Measurements from ENCODE around the gene FZR1. TPM values are rescaled to one million over a fixed set of nuclear protein-coding genes. Genes with fewer than 3 reads are reported as not detected.
A peak's percentile ranks its signal among the peaks of the same experiment; 100 is the strongest.
"Not testable (repeated sequence)": the region's sequence is repeated elsewhere in the genome, so short reads cannot be mapped to it uniquely, and the experiment has no call there.

The FZR1 gene
- total RNA-seq, 1 donor from 2014 or later: 46.6 TPM

DNA sequence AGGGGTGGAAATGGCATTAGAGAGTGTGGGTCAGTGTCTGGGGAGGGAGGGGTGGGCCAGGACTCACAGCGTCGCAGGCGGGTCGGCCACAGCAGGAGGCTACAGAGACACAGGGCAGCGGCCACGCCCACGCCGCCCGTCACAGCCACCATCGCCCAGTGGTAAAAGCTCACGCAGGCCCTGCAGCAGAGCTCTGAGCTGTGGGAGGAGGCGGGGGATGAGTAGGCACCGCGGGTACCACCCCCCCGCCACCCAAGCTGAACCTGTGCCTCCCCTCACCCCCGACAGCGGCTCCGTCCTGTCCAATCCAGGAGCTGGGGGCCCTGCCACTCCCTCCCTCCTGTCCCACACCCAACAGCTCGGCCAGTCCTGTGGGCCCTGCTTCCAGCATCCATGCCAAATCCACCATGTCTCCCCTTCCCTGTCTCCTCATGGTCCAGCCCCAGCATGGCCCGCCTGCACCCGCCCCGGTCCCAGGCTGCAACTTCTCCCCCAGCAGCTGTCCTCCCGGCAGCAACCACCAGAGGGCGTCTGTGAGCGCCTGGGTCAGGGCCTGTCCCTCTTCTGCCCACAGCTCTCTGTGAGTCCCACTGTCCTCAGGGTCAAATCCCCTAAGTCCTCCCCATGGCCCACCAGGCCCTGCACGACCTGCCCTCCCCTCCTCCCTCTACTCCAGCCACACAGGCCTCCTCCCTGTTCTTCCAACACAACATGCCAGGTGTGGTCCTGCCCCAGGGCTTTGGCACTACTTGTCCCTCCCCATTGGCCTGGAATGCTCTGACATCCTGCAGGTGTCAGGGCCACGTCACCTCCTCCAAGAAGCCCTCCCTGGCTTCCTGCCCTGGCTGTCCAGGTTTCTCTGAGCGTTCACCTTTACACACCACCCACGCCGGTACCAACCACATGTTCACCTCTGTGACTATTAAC lies 38.9 kb downstream of the FZR1 start:
- no peak for DNase-seq (ENCODE audit: low read depth, low spot score)

DNA sequence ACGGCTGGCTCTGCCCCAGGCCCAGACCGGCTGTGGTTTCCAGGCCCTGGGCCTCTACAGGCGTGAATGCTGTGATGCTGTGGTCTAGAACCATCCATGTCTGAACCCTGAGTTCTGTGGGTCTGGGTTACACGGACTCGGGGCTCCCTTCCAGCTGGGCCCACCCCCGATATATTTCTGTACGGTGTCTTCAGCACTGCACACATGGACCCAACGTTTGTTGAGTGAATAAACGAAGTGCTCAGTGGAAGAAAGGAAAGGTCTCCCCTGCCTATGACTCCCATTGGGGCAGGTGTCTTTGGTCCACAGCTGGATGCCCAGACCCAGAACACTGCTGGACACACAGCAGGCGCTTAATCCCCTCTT lies 39.5 kb downstream of the FZR1 start:
- DNase-seq (ENCODE audit: low read depth, low spot score): no peak

DNA sequence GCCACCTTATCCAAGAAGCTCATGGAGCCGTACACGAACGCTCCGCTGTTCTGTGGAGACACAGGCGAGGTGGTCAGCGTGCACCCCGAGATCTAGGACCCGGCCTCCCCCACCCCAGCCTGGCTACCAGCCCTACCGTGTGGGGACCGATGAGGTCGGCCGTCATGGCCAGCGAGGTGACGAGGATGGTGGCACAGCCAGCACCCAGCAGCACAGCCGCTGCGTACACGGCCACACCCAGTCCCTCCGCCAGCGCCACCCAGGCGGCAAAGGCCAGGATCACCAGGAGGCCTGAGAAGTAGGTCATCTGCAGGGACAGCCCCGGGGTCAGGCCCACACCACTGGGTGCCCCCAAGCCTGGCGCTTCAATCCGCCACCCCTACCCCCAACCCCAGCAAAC lies 40.0 kb downstream of the FZR1 start:
- DNase-seq (ENCODE audit: low read depth, low spot score): no peak

DNA sequence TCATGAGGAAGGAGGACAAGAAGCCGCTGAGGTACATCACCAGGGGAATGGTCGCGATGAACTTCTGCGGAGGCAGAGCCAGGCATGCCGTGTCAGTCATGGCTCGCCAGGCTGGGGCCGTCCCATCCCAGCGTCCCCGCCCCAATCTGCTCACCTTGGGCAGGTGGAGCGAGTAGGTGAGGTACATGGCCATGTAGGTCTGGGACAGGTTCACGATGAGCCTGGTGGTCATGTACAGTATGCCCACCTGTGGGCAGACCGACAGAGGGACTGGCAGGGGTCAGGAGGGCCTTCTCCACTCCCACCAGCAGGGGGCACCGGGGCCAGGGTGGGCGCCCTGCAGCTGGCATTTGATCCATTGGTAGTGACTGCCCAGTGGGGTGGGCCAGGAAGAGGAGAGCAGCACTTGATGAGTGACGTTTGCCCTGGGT lies 41.2 kb downstream of the FZR1 start:
- DNase-seq (ENCODE audit: low read depth, low spot score): no peak

DNA sequence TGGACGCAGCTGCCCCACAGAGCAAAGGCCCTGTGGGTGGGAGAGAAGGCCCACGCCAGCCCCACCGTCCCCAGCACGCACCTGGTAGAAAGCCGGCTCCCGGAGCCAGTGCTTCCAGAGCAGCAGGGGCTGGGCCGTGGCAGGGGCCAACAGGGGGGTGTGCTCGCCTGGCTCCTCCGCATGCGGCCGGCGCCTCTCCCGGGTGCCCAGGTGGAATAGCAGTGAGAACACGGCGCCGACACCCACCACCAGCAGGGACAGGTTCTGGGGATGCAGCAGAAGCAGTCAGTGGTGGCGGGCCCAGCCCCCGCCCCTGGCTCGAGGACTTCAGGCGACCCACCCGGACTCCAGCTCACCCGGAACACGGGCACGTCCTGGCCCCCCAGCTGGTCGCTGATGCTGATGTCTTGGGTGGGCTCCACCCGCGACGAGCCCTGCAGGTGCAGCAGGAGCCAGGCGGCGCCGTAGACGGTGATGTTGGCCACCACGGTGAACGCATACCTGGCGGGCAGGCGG lies 41.7 kb downstream of the FZR1 start:
- DNase-seq (ENCODE audit: low read depth, low spot score): no peak

GRCh38 chr19:3548606-3549005 lies 42.5 kb downstream of the FZR1 start:
- no peak for DNase-seq (ENCODE audit: low read depth, low spot score)

DNA sequence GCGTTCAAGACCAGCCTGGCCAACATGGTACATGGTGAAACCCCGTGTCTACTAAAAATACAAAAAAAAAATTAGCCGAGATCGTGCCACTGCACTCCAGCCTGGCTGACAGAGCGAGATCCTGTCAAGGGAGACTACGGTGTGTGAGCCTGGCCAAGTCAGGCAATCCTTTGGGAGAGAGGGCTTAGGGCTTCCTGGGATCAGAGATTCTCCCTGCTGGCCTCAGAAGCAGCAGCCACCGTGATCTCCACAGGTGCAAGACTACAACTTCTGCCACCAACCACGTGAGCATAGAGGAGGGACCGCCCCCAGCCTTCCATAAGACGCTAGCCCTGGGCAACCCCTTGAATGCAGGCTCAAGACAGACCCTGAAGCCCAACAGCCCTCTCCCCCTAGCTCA lies 43.7 kb downstream of the FZR1 start:
- DNase-seq (ENCODE audit: low read depth, low spot score): no peak

DNA sequence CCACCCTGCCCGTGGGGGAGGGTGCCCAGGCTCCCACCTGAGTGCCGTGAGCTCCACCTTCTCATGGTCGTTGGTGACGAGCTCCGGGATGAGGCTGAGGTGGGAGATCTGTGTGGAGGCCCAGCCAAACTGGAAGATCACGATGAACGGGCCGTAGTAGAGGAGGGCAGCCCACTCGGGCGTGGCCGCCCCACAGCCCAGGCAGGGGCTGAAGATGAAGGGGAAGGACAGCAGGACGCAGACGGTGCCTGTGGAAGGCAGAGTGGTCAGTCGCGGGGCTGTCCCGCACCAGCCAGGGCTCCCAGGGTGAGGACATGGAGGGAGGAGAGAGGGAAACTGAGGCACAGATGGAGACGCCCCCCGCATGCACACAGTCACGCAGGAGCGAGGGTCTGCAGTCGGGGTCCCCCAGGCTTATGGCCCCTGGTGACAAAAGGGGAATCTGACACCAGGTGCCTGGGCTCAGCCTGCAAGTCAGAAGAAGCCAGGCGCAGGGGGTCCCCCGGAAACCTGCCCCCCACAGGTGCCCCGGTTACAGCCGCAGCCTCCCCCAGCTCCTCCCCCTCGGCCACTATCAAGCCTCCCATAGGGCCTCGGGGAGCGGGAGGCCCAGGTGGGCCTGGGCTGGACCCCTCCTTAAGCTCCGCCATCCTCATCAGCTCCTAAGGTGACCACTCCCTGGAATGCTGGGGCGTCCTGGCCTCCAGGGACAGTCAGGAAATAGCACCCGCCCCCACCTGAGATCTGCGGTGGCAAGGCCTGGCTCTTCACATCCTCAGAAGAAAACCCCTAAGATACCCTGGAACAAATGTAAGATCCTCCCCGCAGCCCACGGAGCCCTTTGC lies 45.1 kb downstream of the FZR1 start:
- DNase-seq (ENCODE audit: low read depth, low spot score): no peak

DNA sequence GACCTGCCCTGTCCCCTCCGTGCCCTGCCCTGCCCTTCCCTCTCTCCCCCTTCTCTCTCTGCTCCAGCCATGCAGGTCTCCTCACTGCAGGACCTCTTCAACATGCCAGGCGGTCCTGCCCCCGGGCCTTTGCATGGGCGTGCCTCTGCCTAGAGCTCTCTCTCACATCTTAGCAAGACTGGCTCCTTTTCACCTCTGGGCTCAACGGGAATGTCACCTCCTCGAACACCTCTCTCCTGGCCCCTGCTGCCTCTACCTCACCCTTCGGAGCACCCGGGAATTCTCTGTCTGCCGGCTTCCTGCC lies 45.6 kb downstream of the FZR1 start:
- no peak for DNase-seq (ENCODE audit: low read depth, low spot score)

DNA sequence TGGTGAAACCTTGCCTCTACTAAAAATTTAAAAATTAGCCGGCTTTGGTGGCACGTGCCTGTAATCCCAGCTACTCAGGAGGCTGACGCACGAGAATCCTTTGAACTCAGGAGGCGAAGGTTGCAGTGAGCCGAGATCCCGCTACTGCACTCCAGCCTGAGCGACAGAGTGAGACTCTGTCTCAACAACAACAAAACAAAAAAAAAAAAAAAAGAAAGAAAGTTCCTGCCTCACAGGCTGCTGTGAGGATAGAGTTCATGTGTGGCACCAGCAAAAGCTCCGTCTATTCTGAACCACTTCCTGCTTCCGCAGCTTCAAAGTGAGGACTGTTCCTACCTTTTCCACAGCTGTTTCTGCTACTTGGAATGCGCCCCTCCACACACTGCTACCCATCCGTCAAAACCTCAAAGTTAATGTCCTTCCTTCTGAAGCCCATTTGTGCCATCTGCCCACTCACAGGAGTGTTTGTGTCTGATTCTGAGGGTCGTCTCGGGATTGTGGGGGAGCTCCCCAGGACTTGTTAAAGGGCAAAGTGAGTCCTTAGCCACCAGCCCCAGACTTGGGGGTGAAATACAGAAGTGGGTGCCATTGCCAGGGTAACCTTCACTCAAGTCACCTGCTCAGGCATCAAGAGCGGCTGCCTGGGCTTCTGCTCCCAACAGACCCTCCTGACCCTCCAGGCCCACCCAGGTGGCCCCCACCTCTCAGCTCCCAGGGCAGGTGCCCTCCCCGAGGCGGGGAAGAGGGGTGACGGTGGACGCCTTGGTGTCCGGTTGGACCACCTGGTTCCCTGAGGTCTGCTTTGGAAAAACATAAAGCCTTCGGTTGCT lies 48.4 kb downstream of the FZR1 start:
- no peak for DNase-seq (ENCODE audit: low read depth, low spot score)

- no peak for DNase-seq (ENCODE audit: low read depth, low spot score)
Measured at GRCh38 chr19:3555653-3556422, 49.7 kb downstream of the FZR1 start.

DNA sequence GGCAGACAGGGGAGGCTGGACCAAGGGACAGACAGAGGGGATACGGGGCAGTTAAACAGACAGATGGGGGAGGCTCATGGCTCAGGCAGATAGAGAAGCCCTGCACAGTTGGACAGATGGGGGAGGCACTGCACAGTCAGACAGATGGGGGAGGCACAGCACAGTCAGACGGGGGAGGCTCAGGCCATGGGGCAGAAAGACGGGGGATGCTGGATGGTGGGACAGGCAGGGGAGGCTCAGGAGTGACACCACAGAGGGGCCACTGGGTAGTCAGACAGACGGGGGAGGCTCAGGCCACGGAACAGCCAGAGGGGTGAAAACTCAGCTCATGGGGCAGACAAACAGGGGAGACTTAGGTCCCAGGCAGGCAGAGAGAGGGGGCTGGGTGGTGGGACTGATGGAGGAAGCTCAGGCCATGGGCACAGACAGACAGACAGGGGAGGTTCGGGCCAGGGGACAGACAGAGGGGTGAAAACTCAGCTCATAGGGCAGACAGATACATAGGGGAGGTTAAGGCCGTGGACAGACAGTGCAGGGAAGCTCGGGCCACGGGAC lies 50.4 kb downstream of the FZR1 start:
- no peak for DNase-seq (ENCODE audit: low read depth, low spot score)

- DNase-seq (ENCODE audit: low read depth, low spot score): no peak
Measured at GRCh38 chr19:3556978-3557460, 50.9 kb downstream of the FZR1 start.

DNA sequence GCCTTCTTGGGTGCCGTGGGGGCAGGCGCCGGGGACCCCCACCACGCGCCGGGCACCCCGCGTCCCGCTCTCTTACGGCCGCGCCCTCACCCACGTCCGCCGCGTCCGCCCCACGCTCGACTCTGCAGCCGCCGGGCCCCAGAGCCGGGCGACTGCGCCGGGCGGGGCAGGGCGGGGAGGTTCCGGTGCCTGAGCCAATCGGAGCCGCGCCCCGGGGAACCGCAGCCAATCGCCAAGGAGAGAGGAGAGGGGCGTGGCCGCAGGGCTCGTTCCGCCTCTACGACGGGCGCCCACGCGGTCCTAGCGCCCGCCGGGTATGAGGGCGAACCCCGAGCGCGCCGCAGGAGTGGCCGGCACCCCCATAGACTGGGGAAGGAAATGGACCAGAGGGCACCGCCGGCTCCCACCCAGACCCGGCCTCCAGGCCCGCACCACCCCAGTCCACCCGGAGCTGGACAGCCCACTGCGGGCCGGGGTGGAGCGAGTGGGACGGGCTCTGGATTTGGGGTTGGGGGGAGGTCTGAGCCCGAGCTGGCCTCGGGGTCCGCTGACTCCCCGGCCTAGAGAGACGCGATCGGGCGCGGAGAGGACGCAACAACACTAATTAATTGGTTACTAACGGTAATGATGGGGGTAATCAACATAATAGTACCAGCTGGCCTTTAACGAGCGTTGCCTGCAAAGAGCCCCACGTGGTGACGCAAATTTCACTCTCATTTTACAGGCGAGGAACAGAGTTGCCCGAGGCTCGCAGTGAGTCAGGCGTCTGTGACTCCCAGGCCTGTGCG lies 51.5 kb downstream of the FZR1 start, which contains the start of gene MFSD12:
MFSD12 (minus strand) TSS at position 126 of the 788 bp plus-strand sequence. CDS start 183 bp downstream, outside the sequence.
- DNase-seq (ENCODE audit: low read depth, low spot score): peak; percentile 71

GRCh38 chr19:3563709-3564524 lies 57.8 kb downstream of the FZR1 start:
- DNase-seq (ENCODE audit: low read depth, low spot score): no peak

DNA sequence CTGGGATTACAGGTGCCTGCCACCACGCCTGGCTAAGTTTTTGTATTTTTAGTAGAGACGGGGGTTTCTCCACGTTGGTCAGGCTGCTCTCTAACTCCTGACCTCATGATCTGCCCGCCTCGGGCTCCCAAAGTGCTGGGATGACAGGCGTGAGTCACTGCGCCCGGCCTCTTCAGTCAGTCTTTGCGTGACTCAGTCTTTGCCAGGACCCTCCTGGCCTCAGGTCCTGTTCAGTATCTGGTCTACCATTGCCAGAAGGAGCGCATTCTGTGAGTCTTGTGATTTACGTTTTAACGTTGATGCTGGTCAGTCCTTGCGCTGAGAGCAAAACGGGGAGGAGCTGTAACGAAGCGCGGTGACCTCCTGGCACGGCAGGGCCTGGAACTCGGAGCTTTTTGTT lies 59.0 kb downstream of the FZR1 start:
- DNase-seq (ENCODE audit: low read depth, low spot score): no peak

GRCh38 chr19:3570042-3570441 lies 63.9 kb downstream of the FZR1 start:
- not testable (repeated sequence) for DNase-seq (ENCODE audit: low read depth, low spot score)

DNA sequence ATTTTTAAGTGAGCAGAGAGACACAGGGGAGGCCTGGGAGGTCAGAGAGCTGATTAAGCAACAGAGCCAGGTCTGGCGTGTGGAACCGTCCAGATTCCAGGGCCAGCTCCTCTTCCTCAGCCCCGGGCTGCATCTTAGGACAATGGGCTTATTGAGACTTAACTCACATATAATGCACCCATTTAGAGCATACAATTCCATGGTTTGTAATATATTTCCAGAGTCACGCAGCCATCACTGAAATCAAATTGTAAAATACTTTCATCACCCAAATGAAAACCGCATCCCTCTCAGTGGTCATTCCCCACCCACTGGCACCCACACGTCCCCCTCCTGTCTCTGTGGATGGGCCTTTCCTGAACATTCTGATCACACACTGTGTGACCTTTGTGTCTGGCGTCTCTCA lies 64.5 kb downstream of the FZR1 start:
- DNase-seq (ENCODE audit: low read depth, low spot score): no peak

All from pulmonary artery endothelial cell (primary cell).